Breast epithelium (tissue), 4 donors: ENCODE results near the gene EEF1AKMT1. TPM values are rescaled to one million over a fixed set of nuclear protein-coding genes. Genes with fewer than 3 reads are reported as not detected.
"Not testable (repeated sequence)": the region's sequence is repeated elsewhere in the genome, so short reads cannot be mapped to it uniquely, and the experiment has no call there.

Source experiments
- DNase-seq, 2 donors: peaks; one replicate each; pipeline ENCODE4 v3.0.0-alpha.2; 2019; ENCODE audit warnings: low spot score in 2 of 2
- H3K27ac ChIP-seq, 2 donors: fragments of 200-600 bp; sonication (generic) in 1 of 2; one replicate each; pipeline ENCODE4 v1.5.1; 2016 to 2019; ENCODE audit warnings: mild to moderate bottlenecking in 1 of 2
- H3K27me3 ChIP-seq, 2 donors: fragments of 200-600 bp; sonication (generic) in 1 of 2; one replicate each; pipeline versions ENCODE4 v1.5.1 to v1.6.0; 2017 to 2019; ENCODE audit warnings: control low read depth in 1 of 2, mild to moderate bottlenecking in 1 of 2
- H3K36me3 ChIP-seq: fragments of 200-600 bp; one replicate; pipeline ENCODE4 v1.5.1; 2019
- H3K4me1 ChIP-seq, 2 donors: fragments of 200-600 bp; sonication (generic); one replicate each; pipeline ENCODE4 v1.5.1; 2016 to 2019; ENCODE audit warnings: control low read depth in 1 of 2
- H3K4me3 ChIP-seq, 3 donors: fragments of 200-600 bp; sonication (generic); 1 replicate in 2 of 3; 2 replicates in 1 of 3; pipeline ENCODE4 v1.5.1; 2016 to 2019; ENCODE audit warnings: mild to moderate bottlenecking in 3 of 3, moderate library complexity in 2 of 3
- H3K9me3 ChIP-seq, 2 donors: fragments of 200-600 bp; sonication (generic) in 1 of 2; one replicate each; pipeline ENCODE4 v1.5.1; 2016 to 2019; ENCODE audit warnings: control low read depth in 1 of 2
- POLR2A ChIP-seq: fragments of 450-650 bp; IDR thresholded peaks from one replicate; pipeline ENCODE4 v1.6.1; 2016; ENCODE audit warnings: antibody characterized with exemption, mild to moderate bottlenecking, moderate library complexity
- POLR2AphosphoS5 ChIP-seq, 3 donors: sonication (generic); formaldehyde crosslinking; IDR thresholded peaks; one replicate each; pipeline ENCODE4 v1.6.1; 2017; ENCODE audit warnings: antibody characterized with exemption in 3 of 3
- intact Hi-C: fragments of 100-400 bp; cut with DNase I; formaldehyde crosslinking; loops from one replicate; pipeline ENCODE4 v1.15.1; 2023; ENCODE audit warnings: low total_unique reads
- total RNA-seq, 3 donors: library from RNA; depleted of rRNA; stranded (reverse); fragments of >200 nt; gene quantifications; one replicate each; pipeline ENCODE4 v1.1.0, GENCODE V29; 2016
- TF ChIP-seq, protein P1 (sequence below), 3 donors: fragments of 450-650 bp; IDR thresholded peaks; one replicate each; pipeline ENCODE4 v1.5.1; 2016 to 2017; ENCODE audit warnings: antibody characterized with exemption in 3 of 3, mild to moderate bottlenecking in 3 of 3, moderate library complexity in 3 of 3

The EEF1AKMT1 gene
- total RNA-seq, 3 donors from 2014 or later = 9.0 to 16.1 (median 13.5) TPM

DNA sequence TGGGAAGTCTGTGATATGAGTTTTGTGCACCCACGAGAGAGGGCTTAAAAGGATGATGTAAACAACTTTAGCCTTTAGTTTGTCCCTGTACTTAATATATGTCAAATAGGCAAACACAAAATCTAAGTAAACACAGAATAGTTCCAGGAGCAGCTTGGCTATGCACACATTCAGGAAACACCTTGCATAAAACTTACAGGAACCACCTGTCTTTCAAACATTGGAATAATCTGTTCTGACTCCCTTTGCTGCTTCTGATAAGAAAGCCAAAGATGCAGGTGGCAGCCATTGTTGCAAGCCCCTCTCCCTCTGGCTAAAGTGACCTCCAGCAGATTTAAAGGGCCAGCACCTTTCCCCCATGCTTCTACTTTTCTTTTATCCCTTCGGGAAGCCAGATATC lies 4.7 kb downstream of the EEF1AKMT1 start:
- DNase-seq = no peak
- intact Hi-C loops = no loop called here

DNA sequence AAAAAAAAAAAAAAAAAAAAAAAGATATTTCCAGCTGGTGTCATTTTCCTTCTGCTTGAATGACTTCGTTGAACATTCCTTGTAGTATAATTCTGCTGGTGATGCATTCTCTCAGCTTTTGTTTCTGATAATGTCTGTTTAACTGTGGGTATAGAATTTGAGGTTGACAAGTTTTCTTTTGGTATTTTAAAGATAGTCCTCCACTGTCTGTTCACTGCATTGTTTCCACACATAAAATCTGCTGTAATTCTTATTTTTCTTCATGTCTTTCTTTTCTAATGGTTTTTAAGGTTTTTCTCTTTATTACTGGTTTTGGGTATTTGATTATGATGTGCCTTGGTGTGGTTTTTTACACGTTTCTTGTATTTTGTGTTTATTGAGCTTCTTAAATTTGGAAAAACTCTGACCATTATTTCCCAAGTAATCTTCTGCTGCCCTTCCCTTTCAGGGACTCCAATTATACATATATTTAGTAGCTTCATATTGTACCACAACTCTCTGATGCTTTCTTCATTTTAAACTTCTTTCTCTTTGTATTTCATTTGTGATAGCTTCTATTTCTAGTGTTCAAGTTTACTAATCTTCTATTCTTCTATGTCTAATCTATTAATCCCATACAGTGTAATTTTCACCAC lies 6.3 kb downstream of the EEF1AKMT1 start:
- no peak overlapping the region for H3K27ac ChIP-seq
- DNase-seq = no peak
- TF ChIP-seq POLR2AphosphoS5 (IDR thresholded peaks at IDR 0.05) = no peak
- H3K4me3 ChIP-seq = no peak overlapping the region
- peaks cover 0 to 32% of the 10 kb centered on the region in 2 donors for H3K9me3 ChIP-seq
- no peaks in the 10 kb centered on the region for H3K36me3 ChIP-seq
- no peaks in the 10 kb centered on the region for H3K27me3 ChIP-seq
- intact Hi-C loops = no loop called here
- peaks cover 0 to 2% of the 10 kb centered on the region in 2 donors for H3K4me1 ChIP-seq

More for the DNA sequence above, 4.7 kb downstream of the EEF1AKMT1 start:
- H3K4me3 ChIP-seq = no peak overlapping the region
- H3K4me1 ChIP-seq = peaks cover 3 to 6% of the 10 kb centered on the region in 2 donors
- TF ChIP-seq, protein P1, sequence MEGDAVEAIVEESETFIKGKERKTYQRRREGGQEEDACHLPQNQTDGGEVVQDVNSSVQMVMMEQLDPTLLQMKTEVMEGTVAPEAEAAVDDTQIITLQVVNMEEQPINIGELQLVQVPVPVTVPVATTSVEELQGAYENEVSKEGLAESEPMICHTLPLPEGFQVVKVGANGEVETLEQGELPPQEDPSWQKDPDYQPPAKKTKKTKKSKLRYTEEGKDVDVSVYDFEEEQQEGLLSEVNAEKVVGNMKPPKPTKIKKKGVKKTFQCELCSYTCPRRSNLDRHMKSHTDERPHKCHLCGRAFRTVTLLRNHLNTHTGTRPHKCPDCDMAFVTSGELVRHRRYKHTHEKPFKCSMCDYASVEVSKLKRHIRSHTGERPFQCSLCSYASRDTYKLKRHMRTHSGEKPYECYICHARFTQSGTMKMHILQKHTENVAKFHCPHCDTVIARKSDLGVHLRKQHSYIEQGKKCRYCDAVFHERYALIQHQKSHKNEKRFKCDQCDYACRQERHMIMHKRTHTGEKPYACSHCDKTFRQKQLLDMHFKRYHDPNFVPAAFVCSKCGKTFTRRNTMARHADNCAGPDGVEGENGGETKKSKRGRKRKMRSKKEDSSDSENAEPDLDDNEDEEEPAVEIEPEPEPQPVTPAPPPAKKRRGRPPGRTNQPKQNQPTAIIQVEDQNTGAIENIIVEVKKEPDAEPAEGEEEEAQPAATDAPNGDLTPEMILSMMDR (IDR thresholded peaks at IDR 0.05) = no peak
- TF ChIP-seq POLR2A = no peak
- TF ChIP-seq POLR2AphosphoS5 (IDR thresholded peaks at IDR 0.05) = no peak
- no peaks in the 10 kb centered on the region for H3K36me3 ChIP-seq
- H3K27ac ChIP-seq = no peak overlapping the region
- no peaks in the 10 kb centered on the region for H3K27me3 ChIP-seq
- H3K9me3 ChIP-seq = peaks cover 0 to 32% of the 10 kb centered on the region in 2 donors

DNA sequence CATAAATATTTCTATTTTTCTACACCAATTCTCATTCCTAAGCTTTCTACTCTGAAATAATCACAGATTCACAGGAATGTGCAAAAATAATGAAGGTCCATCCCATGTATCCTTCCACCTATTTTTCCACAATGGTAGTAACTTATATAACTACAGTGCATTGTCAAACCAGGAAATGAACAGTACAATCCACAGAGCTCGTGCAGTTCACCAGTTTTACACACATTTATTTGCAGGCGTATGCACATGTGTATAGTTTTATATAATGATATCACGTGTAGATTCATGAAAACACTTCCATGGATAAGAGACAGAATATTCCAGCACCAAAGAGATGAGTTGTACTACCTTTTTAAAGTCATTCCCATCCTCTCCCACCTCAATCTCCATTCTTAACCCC lies 12.9 kb downstream of the EEF1AKMT1 start:
- H3K27ac ChIP-seq = no peak overlapping the region
- H3K4me3 ChIP-seq = no peak overlapping the region
- no peaks in the 10 kb centered on the region for H3K4me1 ChIP-seq
- no peaks in the 10 kb centered on the region for H3K36me3 ChIP-seq
- no peak for DNase-seq
- intact Hi-C loops = no loop called here
- H3K27me3 ChIP-seq = no peaks in the 10 kb centered on the region
- no peak for TF ChIP-seq POLR2AphosphoS5 (IDR thresholded peaks at IDR 0.05)
- TF ChIP-seq POLR2A = no peak
- TF ChIP-seq, protein P1 (IDR thresholded peaks at IDR 0.05) = no peak
- H3K9me3 ChIP-seq = peaks cover 0 to 5% of the 10 kb centered on the region in 2 donors

DNA sequence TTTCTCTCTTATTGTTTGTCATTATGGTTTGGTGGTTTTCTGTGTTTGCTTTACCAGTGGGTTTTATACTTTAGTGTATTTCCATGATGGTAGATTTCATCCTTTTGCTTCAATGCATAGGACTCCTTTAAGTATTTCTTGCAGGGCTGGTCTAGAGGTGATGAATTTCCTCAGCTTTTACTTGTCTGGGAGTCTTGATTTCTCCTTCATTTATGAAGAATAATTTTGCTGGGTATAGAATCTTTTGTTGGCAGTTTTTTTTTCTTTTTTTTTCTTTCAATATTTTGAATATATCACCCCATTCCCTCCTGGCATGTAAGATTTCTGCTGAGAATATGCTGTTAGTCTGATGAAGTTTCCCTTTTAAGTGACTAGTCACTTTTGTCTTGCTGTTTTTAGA lies 19.8 kb downstream of the EEF1AKMT1 start:
- no peak for DNase-seq
- Histone ChIP-seq H3K36me3 (no peaks in the 10 kb centered on the region), H3K4me1 (no peaks in the 10 kb centered on the region), H3K27me3 (no peaks in the 10 kb centered on the region), H3K4me3 (no peak overlapping the region), H3K9me3 (peaks cover 13% of the 10 kb centered on the region in 2 donors), H3K27ac (no peak overlapping the region)
- TF ChIP-seq POLR2A = no peak
- no peak for TF ChIP-seq POLR2AphosphoS5 (IDR thresholded peaks at IDR 0.05)
- TF ChIP-seq, protein P1 (IDR thresholded peaks at IDR 0.05) = no peak
- intact Hi-C loops = no loop called here

DNA sequence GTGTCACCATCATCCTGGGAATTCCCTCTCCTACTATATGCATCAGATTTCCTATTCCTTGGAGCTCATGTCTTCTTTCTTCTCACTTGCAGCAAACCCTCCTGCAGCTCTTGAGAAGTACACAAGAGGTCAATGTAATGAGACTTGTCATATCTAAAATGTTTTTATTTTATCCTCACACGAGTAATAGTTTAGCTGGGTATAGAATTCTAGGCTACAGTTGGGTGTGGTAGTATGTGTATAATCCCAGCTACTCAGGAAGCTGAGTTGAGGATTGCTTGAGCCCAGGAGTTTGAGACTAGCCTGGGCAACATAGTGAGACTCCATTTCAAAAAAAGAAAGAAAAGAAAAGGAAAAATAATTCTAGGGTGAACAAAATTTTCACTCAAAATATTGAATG lies 24.4 kb downstream of the EEF1AKMT1 start:
- no peak for DNase-seq
- no peaks in the 10 kb centered on the region for H3K36me3 ChIP-seq
- H3K9me3 ChIP-seq = peaks cover 13 to 16% of the 10 kb centered on the region in 2 donors
- no peak overlapping the region for H3K4me3 ChIP-seq
- H3K27me3 ChIP-seq = no peaks in the 10 kb centered on the region
- no peak overlapping the region for H3K27ac ChIP-seq
- no peaks in the 10 kb centered on the region for H3K4me1 ChIP-seq
- TF ChIP-seq POLR2A (no peak), POLR2AphosphoS5 (IDR thresholded peaks at IDR 0.05) (no peak)
- TF ChIP-seq, protein P1 (IDR thresholded peaks at IDR 0.05) = no peak
- intact Hi-C loops = no loop called here

DNA sequence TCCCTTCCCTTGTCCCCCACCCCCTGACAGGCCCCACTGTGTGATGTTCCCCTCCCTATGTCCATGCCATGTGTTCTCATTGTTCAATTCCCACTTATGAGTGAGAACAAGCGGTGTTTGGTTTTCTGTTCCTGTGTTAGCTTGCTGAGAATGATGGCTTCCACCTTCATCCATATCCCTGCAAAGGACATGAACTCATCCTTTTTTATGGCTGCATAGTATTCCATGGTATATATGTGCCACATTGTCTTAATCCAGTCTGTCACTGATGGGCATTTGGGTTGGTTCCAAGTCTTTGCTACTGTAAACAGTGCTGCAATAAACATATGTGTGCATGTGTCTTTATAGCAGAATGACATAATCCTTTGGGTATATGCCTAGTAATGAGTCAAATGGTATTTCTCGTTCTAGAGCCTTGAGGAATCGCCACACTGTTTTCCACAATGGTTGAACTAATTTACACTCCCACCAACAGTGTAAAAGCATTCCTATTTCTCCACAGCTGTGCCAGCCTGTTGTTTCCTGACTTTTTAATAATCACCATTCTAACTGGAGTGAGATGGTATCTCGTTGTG lies 29.8 kb downstream of the EEF1AKMT1 start:
- H3K36me3 ChIP-seq, intact Hi-C loops: not testable (repeated sequence)

More for the DNA sequence above, 29.8 kb downstream of the EEF1AKMT1 start:
- H3K27me3 ChIP-seq, H3K4me1 ChIP-seq, DNase-seq, H3K4me3 ChIP-seq, H3K27ac ChIP-seq: not testable (repeated sequence)
- H3K9me3 ChIP-seq = peaks cover 12 to 15% of the 10 kb centered on the region in 2 donors
